Measurements from ENCODE around the gene HAAO. TPM values are rescaled to one million over a fixed set of nuclear protein-coding genes. Genes with fewer than 3 reads are reported as not detected.

Gene HAAO
- total RNA-seq, 2 experiments from 2014 or later, result not detected

GRCh38 chr2:42764901-42765300 is 27.5 kb downstream of the HAAO start:
- Mint-ChIP-seq H3K9me3 (no peaks in the 10 kb centered on the region), H3K27me3 (no peaks in the 10 kb centered on the region), H3K36me3 (ENCODE audit: low read depth) (peaks cover 5% of the 10 kb centered on the region), H3K4me3 (no peak overlapping the region), H3K27ac (no peak overlapping the region), H3K4me1 (ENCODE audit: low read depth) (no peaks in the 10 kb centered on the region)
- intact Hi-C loops (cut with DNase I, micrococcal nuclease), result no loop called here
- H3K4me1 ChIP-seq (ENCODE audit: insufficient read depth, low read length), result no peaks in the 10 kb centered on the region
- ATAC-seq (ENCODE audit: poor library complexity) (no peak), DNase-seq (no peak)
- H3K9me3 ChIP-seq (ENCODE audit: control insufficient read depth in 1 of 2, insufficient read depth in 1 of 2, low read length in 2 of 2), result peaks cover 0 to 5% of the 10 kb centered on the region in 2 experiments
- CTCF ChIA-PET, result no interaction called here
- POLR2A ChIA-PET, result interaction anchor here (0.9 to 1.4 kb wide), 2 partner anchors 11 to 45 kb away, joined by 3 read pairs; no protein-coding TSS in a partner anchor
- H3K27ac ChIP-seq (ENCODE audit: low read depth in 1 of 2, low read length in 2 of 2), result no peak overlapping the region
- TF ChIP-seq CTCF (IDR thresholded peaks at IDR 0.05), result no peak
- no peaks in the 10 kb centered on the region for H3K36me3 ChIP-seq (ENCODE audit: insufficient read depth, low read length)
- no peaks in the 10 kb centered on the region for H3K27me3 ChIP-seq (ENCODE audit: control insufficient read depth in 1 of 2, insufficient read depth in 2 of 2, low read length in 2 of 2)
- no peak overlapping the region for H3K4me3 ChIP-seq (ENCODE audit: low read length)

DNA sequence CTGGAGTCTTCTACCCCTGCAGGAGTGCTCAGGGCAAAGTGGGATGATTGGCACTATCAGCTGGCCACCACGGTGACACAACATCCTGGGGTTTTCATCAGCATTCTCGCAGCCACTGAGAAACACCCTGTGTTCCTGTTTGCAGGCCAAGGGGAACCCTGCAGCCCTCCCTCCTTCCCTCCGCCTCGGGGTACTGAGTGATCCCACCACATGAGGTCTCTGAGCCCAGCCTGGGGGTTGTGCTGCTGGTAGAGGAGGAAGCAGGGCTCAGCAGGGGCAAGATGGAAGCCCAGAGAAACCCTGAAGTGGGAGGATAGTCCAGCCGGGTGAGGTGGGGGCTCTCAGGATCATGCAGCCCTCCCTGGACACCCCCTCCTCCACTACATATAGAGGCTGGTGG is 28.3 kb downstream of the HAAO start, which contains the start of gene OXER1:
TSS of gene OXER1 (minus strand) at position 40 of the 400 bp plus-strand sequence. CDS start 73 bp downstream, outside the sequence.
- TF ChIP-seq CTCF (IDR thresholded peaks at IDR 0.05), result no peak
- peak in 2 of 14 experiments; percentile 33 to 43 for DNase-seq
- no peak for ATAC-seq (ENCODE audit: poor library complexity)
- peaks cover 0 to 5% of the 10 kb centered on the region in 2 experiments for H3K9me3 ChIP-seq (ENCODE audit: control insufficient read depth in 1 of 2, insufficient read depth in 1 of 2, low read length in 2 of 2)
- H3K4me3 Mint-ChIP-seq, result no peak within 1 kb of the TSS
- H3K9me3 Mint-ChIP-seq, result no peaks in the 10 kb centered on the region
- H3K27ac Mint-ChIP-seq, result no peak within 1 kb of the TSS
- peaks cover 11% of the 10 kb centered on the region for H3K36me3 Mint-ChIP-seq (ENCODE audit: low read depth)
- ChIA-PET POLR2A (interaction anchor here (0.9 to 1.4 kb wide), 2 partner anchors 12 to 46 kb away, joined by 3 read pairs; no protein-coding TSS in a partner anchor), CTCF (no interaction called here)
- H3K27me3 ChIP-seq (ENCODE audit: control insufficient read depth in 1 of 2, insufficient read depth in 2 of 2, low read length in 2 of 2), result no peaks in the 10 kb centered on the region
- H3K4me3 ChIP-seq (ENCODE audit: low read length), result no peak within 1 kb of the TSS
- H3K27me3 Mint-ChIP-seq, result no peaks in the 10 kb centered on the region
- H3K4me1 Mint-ChIP-seq (ENCODE audit: low read depth), result no peaks in the 10 kb centered on the region
- no peaks in the 10 kb centered on the region for H3K36me3 ChIP-seq (ENCODE audit: insufficient read depth, low read length)
- no peak within 1 kb of the TSS for H3K27ac ChIP-seq (ENCODE audit: low read depth in 1 of 2, low read length in 2 of 2)
- intact Hi-C loops (cut with DNase I, micrococcal nuclease), result no loop called here
- H3K4me1 ChIP-seq (ENCODE audit: insufficient read depth, low read length), result no peaks in the 10 kb centered on the region

GRCh38 chr2:42762823-42763804 is 29.3 kb downstream of the HAAO start:
- peaks cover 19% of the 10 kb centered on the region for H3K36me3 Mint-ChIP-seq (ENCODE audit: low read depth)
- POLR2A ChIA-PET, result no interaction called here

More at GRCh38 chr2:42762823-42763804, 29.3 kb downstream of the HAAO start:
- DNase-seq (no peak), ATAC-seq (ENCODE audit: poor library complexity) (no peak)
- no peaks in the 10 kb centered on the region for H3K27me3 ChIP-seq (ENCODE audit: control insufficient read depth in 1 of 2, insufficient read depth in 2 of 2, low read length in 2 of 2)
- H3K27ac Mint-ChIP-seq, result no peak overlapping the region
- H3K4me1 Mint-ChIP-seq (ENCODE audit: low read depth), result no peaks in the 10 kb centered on the region
- H3K9me3 Mint-ChIP-seq, result no peaks in the 10 kb centered on the region
- no peaks in the 10 kb centered on the region for H3K4me1 ChIP-seq (ENCODE audit: insufficient read depth, low read length)
- no peak overlapping the region for H3K4me3 Mint-ChIP-seq
- H3K4me3 ChIP-seq (ENCODE audit: low read length), result no peak overlapping the region
- intact Hi-C loops (cut with DNase I, micrococcal nuclease), result no loop called here
- H3K9me3 ChIP-seq (ENCODE audit: control insufficient read depth in 1 of 2, insufficient read depth in 1 of 2, low read length in 2 of 2), result peaks cover 0 to 5% of the 10 kb centered on the region in 2 experiments
- TF ChIP-seq CTCF (IDR thresholded peaks at IDR 0.05), result no peak
- CTCF ChIA-PET, result no interaction called here
- H3K27ac ChIP-seq (ENCODE audit: low read depth in 1 of 2, low read length in 2 of 2), result no peak overlapping the region
- H3K36me3 ChIP-seq (ENCODE audit: insufficient read depth, low read length), result no peaks in the 10 kb centered on the region
- H3K27me3 Mint-ChIP-seq, result no peaks in the 10 kb centered on the region

Data from CD4-positive, alpha-beta T cell (primary cell).